ENCODE results near the gene KIF26B.

DNA sequence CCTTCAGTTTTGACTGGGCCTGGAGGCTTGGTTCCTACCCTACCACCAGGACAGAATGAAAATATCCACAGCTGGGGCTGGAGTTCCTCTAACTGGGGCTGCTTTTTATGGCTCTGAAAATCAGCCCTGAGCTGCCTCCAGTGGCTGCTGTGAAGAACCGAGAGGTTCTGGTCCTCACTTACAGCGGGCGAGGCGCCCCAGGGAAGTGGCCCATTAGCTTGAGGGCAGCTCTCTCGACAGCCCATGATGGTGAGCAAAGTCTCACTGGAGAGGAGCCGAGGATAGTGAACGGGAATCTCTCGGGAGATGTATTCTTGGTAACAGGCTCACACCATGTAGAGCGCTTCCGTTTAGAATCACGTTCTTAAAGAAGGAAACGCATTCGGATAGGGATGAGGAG lies 459.7 kb downstream of the KIF26B start:
- no peak for TF ChIP-seq EZH2phosphoT487 (conservative IDR thresholded peaks at IDR 0.05; ENCODE audit: low read length)
- TF ChIP-seq, protein P1, sequence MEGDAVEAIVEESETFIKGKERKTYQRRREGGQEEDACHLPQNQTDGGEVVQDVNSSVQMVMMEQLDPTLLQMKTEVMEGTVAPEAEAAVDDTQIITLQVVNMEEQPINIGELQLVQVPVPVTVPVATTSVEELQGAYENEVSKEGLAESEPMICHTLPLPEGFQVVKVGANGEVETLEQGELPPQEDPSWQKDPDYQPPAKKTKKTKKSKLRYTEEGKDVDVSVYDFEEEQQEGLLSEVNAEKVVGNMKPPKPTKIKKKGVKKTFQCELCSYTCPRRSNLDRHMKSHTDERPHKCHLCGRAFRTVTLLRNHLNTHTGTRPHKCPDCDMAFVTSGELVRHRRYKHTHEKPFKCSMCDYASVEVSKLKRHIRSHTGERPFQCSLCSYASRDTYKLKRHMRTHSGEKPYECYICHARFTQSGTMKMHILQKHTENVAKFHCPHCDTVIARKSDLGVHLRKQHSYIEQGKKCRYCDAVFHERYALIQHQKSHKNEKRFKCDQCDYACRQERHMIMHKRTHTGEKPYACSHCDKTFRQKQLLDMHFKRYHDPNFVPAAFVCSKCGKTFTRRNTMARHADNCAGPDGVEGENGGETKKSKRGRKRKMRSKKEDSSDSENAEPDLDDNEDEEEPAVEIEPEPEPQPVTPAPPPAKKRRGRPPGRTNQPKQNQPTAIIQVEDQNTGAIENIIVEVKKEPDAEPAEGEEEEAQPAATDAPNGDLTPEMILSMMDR (IDR thresholded peaks at IDR 0.05; ENCODE audit: insufficient read depth, low read length, poor library complexity, severe bottlenecking): no peak

Data from SU-DHL-6 (cell line).